Bronchial epithelial cell (primary cell): Measurements from ENCODE around the gene GPR62. TPM values are rescaled to one million over a fixed set of nuclear protein-coding genes. Genes with fewer than 3 reads are reported as not detected.
"Not testable (repeated sequence)": the region's sequence is repeated elsewhere in the genome, so short reads cannot be mapped to it uniquely, and the experiment has no call there.

Experiments used
- DNase-seq: peaks from one replicate; pipeline ENCODE4 v3.0.0-alpha.2; 2010; ENCODE audit warnings: low read depth
- FAIRE-seq: peaks from 2 replicates; lab custom pipeline; 2011; peaks lifted over from hg19 to GRCh38; lab: Jason Lieb, UNC
- H3K27me3 ChIP-seq: 2 replicates; pipeline ENCODE4 v1.5.1; 2011; ENCODE audit warnings: low read length; ENCODE audit not compliant: control insufficient read depth, insufficient read depth
- H3K36me3 ChIP-seq: 2 replicates; pipeline ENCODE4 v1.5.1; 2011; ENCODE audit warnings: low read length; ENCODE audit not compliant: control insufficient read depth, insufficient read depth
- H3K4me3 ChIP-seq: 2 replicates; pipeline ENCODE4 v1.5.1; 2011; ENCODE audit warnings: mild to moderate bottlenecking, low read depth, low read length, control low read depth
- CTCF ChIP-seq: IDR thresholded peaks from 2 replicates; pipeline ENCODE4 v1.5.1; 2011; ENCODE audit warnings: mild to moderate bottlenecking, moderate library complexity, low read length, control low read depth, inconsistent platforms; ENCODE audit not compliant: insufficient read depth, severe bottlenecking
- total RNA-seq: library from RNA; depleted of rRNA; stranded (reverse); fragments of >200 nt; gene quantifications from 2 replicates; pipeline ENCODE4 v1.2.1, GENCODE V29; 2014

Gene GPR62
- total RNA-seq, 1 donor from 2014 or later: not detected

DNA sequence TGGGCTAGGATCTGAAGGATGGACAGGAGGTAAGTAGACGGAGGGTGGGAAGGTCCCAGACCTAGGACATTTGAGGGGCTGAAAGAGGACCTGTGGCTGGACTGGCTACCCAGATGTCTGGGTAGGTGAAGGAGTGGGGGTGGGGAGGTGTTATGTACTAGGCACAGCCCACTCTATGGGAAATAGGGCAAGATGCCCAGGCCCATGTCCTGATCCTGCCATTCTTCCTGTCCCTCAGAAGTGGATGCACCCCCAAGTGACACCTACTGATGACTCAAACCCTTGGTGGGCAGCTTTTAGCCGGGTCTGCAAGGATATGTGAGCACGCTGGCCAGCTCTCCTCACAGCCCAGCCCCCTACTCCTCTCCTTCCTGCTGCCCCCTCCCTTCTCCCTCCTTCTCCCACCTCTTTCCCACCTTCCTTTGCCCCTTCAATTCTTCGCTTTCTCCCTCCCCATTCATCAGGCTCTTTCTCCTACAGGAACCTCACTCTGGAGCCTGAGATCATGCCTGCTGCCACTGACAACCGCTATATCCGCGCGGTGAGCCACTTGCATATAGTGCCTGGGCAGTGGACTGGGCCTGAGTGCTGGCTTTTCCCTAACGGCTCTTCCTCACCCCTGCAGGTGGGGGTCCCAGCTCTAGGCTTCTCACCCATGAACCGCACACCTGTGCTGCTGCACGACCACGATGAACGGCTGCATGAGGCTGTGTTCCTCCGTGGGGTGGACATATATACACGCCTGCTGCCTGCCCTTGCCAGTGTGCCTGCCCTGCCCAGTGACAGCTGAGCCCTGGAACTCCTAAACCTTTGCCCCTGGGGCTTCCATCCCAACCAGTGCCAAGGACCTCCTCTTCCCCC is 33.3 kb downstream of the GPR62 start:
- Histone ChIP-seq H3K27me3 (no peaks in the 10 kb centered on the region), H3K4me3 (no peak overlapping the region), H3K36me3 (peaks cover 10% of the 10 kb centered on the region)
- no peak for FAIRE-seq
- DNase-seq: no peak
- TF ChIP-seq CTCF: no peak

- H3K4me3 ChIP-seq, FAIRE-seq, DNase-seq, H3K27me3 ChIP-seq: not testable (repeated sequence)
- H3K36me3 ChIP-seq: peaks cover 17% of the 10 kb centered on the region
These were observed 35.4 kb downstream of the GPR62 start for GRCh38 chr3:51990501-51990971.

DNA sequence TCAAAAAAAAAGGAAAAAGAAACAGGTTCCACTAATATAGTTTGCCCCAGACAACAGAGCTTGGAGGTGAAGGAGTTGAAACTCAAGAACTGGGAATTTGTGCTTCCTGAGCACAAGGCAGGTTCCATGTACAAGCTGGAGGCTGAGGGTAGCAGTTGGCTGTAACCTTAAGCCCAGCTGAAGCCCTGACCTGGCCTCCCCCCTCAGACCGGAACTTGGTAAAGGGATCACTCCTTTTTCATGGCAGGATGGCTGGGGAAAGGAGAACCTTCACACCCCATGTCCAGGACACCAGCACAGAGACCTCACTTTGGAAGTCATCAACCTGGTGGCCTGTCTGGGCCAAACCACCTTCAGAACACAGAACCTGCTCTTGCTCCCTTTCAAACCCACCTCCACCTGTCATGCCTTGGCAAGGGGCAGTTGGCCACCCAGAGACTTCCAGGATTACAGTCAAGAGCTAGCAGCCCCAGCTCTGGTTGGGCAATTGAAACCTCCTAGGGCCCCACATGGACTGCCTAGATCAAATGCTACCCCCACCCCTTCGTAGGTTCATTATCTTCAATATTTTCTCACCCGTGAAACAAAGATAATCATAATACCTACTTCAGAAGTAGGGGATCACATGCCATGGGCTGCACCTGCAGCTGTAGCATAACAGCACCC is 37.0 kb downstream of the GPR62 start:
- no peak for DNase-seq
- TF ChIP-seq CTCF: no peak
- Histone ChIP-seq H3K27me3 (no peaks in the 10 kb centered on the region), H3K4me3 (no peak overlapping the region), H3K36me3 (peaks cover 17% of the 10 kb centered on the region)
- no peak for FAIRE-seq

GRCh38 chr3:51993657-51994056 is 38.5 kb downstream of the GPR62 start:
- not testable (repeated sequence) for H3K27me3 ChIP-seq, DNase-seq, FAIRE-seq, H3K4me3 ChIP-seq
- peaks cover 17% of the 10 kb centered on the region for H3K36me3 ChIP-seq

DNA sequence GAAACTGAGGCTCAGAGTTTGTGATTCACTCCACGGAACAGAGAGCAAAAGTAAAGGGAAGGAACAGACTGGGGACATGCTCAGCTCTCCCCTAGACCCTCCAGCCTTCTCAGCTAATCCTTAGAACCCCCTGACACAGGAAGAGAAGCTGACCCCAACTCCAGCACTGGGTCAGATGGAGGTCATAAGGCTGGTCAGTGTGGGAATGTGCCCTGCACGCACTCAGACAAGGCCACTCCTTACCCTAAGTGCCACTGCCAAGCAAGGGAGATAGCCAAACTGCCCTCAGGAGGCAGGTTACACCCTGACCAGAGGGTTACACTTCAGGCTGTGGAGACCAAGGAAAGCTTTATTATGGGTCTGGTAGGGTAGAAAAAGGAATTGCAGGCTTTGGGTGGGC is 39.3 kb downstream of the GPR62 start:
- no peak for FAIRE-seq
- no peak for DNase-seq
- Histone ChIP-seq H3K27me3 (no peaks in the 10 kb centered on the region), H3K36me3 (peaks cover 17% of the 10 kb centered on the region), H3K4me3 (peak overlapping the region; percentile 86)
- no peak for TF ChIP-seq CTCF

GRCh38 chr3:51995346-51996163 is 40.4 kb downstream of the GPR62 start, which contains the start of gene RPL29:
Gene RPL29, minus strand, starts transcription at chr3:51995895. Its CDS starts 434 bp downstream, at chr3:51995461.
- no peaks in the 10 kb centered on the region for H3K27me3 ChIP-seq
- TF ChIP-seq CTCF: no peak
- DNase-seq (peak; percentile 89), FAIRE-seq (no peak)
- H3K36me3 ChIP-seq: peaks cover 17% of the 10 kb centered on the region
- peak within 1 kb of the TSS; percentile 86 for H3K4me3 ChIP-seq
